ENCODE data around the gene TAF4.

Gene TAF4

DNA sequence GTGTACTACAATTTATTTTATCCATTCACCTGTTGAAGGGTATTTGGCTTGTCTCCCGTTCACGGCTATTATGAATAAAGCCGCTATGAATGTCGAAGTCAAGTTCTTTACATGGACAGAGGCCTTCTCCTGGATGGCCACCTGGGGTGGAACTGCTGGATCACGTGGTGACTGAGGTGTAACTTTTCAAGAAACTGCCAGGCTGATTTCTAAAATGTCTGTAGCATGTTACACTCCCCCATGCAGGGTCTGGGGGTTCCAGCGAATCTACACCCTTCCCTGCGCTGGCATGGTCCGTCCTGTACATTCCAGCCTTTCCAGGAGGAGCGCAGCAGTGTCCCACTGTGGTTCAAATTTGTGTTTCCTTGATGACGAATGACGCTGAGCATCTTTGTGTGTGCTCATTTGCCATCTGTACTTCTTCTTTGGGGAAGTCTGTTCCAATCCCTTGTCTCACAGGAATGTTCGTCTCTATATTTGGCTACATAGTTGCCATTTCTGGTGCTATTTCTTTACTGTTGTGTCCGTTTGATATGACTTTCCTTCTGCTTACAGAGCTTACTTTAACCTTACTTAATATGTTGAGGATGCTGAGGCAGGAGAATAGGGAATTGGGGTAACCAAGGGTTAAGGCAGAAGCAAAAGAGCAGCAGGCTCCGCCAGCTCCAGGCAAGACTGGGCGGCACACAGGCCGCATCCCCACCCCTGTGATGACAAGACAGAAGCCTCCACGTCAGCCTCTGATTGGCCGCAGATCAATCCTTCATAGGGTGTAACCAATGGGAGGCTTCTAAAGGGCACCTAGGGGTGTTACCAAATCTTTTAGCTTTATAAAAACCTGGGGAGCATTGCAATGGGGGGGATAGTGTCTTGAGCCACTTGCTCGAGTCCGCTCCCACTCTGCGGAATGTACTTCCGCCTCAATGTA lies 106.6 kb downstream of the TAF4 start:
- Mint-ChIP-seq H3K4me1 (no peaks in the 10 kb centered on the region), H3K4me3 (no peak overlapping the region), H3K9me3 (no peaks in the 10 kb centered on the region), H3K36me3 (ENCODE audit: insufficient read depth) (no peaks in the 10 kb centered on the region), H3K27me3 (peaks cover 19% of the 10 kb centered on the region), H3K27ac (ENCODE audit: low read depth) (no peak overlapping the region)
- DNase-seq (ENCODE audit: low spot score in 2 of 2) (no peak), ATAC-seq (replicated peaks; ENCODE audit: extremely low read depth, poor library complexity, severe bottlenecking) (no peak)

DNA sequence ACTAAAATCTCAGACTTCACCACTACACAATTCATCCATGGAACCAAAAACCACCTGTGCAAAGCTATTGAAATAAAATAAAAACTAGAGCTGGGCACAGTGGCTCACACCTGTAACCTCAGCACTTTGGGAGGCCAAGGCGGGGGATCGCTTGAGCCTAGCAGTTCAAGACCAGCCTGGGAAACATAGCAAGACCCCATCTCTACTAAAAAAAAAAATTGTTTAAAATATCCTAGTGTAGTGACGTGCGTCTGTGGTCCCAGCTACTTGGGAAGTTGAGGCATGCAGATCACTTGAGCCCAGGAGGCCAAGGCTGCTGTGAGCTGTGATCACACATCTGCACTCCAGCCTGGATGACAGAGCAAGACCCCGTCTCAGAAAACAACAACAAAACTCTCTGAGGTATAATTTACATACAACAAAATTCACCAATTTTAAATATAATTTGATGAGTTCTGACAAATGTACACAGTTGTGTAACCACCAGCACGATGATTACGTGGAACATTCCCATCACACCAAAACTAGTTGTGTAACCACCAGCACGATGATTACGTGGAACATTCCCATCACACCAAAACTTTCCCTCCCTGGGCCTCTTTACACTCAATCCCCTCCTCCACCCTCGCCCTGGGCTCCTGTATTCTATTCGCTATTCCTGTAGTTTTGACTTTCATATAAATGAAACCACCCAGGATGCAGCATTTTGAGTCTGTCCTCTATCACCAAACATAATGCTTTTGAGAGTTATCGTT lies 107.5 kb downstream of the TAF4 start:
- DNase-seq (ENCODE audit: low spot score in 2 of 2) (no peak), ATAC-seq (replicated peaks; ENCODE audit: extremely low read depth, poor library complexity, severe bottlenecking) (no peak)
- no peaks in the 10 kb centered on the region for H3K36me3 Mint-ChIP-seq (ENCODE audit: insufficient read depth)
- H3K4me3 Mint-ChIP-seq = no peak overlapping the region
- no peaks in the 10 kb centered on the region for H3K9me3 Mint-ChIP-seq
- peaks cover 13% of the 10 kb centered on the region for H3K27me3 Mint-ChIP-seq
- H3K27ac Mint-ChIP-seq (ENCODE audit: low read depth) = no peak overlapping the region
- no peaks in the 10 kb centered on the region for H3K4me1 Mint-ChIP-seq

DNA sequence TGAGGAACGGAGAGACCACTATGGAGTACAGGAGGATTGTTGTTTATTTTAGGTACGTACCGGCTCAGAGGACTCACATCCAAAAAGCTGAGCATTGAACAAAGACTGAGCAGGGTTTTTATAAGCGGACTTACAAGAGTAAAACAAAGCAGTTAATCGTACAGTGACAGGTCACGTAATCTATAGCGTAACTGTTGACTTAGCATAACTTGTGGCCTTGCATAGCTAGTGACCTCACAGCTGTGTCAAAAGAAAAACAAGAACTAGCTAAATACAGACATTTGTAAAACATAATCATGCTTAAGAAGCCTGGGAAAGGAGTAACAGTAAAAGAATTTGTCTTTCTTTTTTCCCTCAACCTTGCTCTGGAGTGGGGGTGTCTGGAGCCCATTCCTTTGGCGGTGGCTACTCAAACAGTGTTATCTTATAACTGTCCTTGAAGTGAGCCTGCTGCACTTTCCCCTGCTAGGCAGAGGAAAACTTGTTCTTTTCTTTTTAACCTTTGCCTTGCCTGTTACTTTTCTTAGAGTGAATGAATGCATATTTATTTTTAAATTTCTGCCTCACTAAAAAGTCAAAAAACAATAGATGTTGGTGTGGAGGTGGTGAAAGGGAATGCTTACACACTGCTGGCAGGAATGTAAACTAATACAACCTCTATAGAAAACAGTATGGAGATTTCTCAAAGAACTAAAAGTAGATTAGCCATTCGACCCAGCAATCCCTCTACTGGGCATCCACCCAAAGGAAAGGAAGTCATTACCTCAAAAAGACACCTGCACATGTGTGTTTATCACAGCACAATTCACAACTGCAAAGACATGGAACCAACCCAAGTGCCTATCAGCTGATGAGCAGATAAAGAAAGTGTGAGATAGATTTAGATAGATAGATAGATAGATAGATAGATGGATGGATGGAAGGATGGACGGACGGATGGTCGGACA lies 109.0 kb downstream of the TAF4 start:
- no peak for DNase-seq (ENCODE audit: low spot score in 2 of 2)
- Mint-ChIP-seq H3K36me3 (ENCODE audit: insufficient read depth) (no peaks in the 10 kb centered on the region), H3K9me3 (no peaks in the 10 kb centered on the region), H3K4me3 (no peak overlapping the region), H3K27ac (ENCODE audit: low read depth) (no peak overlapping the region), H3K27me3 (peaks cover 23% of the 10 kb centered on the region), H3K4me1 (no peaks in the 10 kb centered on the region)
- ATAC-seq (replicated peaks; ENCODE audit: extremely low read depth, poor library complexity, severe bottlenecking) = no peak

DNA sequence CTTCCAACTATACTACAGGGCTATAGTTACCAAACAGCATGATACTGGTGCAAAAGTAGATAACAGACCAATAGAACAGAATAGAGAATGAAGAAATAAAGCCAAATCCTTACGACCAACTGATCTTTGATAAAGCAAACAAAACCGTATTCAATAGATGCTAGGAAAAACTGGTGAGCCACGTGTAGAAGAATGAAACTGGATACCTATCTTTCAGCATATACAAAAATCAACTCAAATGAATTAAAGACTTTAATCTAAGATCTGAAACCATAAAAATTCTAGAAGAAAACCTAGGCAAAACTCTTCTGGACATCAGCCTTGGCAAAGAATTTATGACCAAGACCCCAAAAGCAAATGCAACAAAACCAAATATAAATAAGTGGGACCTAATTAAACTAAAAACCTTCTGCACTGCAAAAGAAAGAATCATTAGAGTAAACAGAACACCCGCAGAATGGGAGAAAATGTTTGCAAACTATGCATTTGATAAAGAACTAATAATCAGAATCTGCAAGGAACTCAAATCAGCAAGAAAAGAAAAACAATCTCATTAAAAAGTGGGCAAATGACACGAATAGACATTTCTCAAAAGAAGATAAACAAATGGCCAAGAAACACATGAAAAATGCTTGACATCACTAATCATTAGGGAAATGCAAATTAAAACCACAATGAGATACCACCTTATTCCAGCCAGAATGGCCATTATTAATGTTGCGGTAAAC lies 109.8 kb downstream of the TAF4 start:
- Mint-ChIP-seq H3K27ac (ENCODE audit: low read depth) (no peak overlapping the region), H3K27me3 (peaks cover 23% of the 10 kb centered on the region), H3K4me1 (no peaks in the 10 kb centered on the region), H3K4me3 (no peak overlapping the region), H3K36me3 (ENCODE audit: insufficient read depth) (no peaks in the 10 kb centered on the region), H3K9me3 (no peaks in the 10 kb centered on the region)
- no peak for DNase-seq (ENCODE audit: low spot score in 2 of 2)
- no peak for ATAC-seq (replicated peaks; ENCODE audit: extremely low read depth, poor library complexity, severe bottlenecking)

DNA sequence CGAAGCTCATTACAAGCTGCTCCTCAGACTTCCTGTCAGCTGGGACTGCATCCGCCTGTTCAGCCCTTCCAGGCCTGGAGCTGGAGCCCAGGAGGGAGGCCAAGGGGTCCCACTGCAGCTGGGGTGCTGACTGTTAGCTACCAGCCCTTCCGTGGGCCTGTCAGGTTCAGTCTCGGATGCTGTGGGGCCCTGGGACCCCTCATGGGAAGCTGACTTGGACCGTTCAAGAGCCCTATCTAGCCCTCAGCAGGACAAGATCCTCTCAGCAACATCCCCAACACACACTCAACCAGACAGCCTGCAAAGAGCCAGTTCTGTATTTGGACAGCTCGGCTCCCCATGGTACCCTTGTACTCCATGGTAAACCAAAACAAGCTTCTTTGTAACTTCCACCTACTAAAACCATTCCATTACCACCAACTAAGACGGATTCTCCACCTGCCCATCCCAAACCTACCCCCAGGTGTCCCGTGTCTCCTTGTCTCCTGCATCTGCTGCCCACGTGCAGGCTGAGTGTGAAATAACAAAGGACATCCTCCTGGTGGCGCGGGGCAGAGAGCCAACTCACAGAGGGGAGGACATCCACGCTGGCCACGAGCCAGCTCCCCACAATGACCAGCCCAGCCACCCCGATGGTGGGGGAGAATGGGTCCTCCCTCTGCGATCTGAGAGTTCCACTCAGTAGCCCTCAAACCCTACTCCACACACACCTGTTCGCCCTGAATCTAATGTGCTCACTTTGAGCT lies 111.2 kb downstream of the TAF4 start:
- DNase-seq (ENCODE audit: low spot score in 2 of 2) (peak in 1 of 2 donors; percentile 11), ATAC-seq (replicated peaks; ENCODE audit: extremely low read depth, poor library complexity, severe bottlenecking) (no peak)
- no peak overlapping the region for H3K4me3 Mint-ChIP-seq
- H3K9me3 Mint-ChIP-seq = no peaks in the 10 kb centered on the region
- peaks cover 23% of the 10 kb centered on the region for H3K27me3 Mint-ChIP-seq
- no peaks in the 10 kb centered on the region for H3K36me3 Mint-ChIP-seq (ENCODE audit: insufficient read depth)
- no peaks in the 10 kb centered on the region for H3K4me1 Mint-ChIP-seq
- H3K27ac Mint-ChIP-seq (ENCODE audit: low read depth) = no peak overlapping the region

DNA sequence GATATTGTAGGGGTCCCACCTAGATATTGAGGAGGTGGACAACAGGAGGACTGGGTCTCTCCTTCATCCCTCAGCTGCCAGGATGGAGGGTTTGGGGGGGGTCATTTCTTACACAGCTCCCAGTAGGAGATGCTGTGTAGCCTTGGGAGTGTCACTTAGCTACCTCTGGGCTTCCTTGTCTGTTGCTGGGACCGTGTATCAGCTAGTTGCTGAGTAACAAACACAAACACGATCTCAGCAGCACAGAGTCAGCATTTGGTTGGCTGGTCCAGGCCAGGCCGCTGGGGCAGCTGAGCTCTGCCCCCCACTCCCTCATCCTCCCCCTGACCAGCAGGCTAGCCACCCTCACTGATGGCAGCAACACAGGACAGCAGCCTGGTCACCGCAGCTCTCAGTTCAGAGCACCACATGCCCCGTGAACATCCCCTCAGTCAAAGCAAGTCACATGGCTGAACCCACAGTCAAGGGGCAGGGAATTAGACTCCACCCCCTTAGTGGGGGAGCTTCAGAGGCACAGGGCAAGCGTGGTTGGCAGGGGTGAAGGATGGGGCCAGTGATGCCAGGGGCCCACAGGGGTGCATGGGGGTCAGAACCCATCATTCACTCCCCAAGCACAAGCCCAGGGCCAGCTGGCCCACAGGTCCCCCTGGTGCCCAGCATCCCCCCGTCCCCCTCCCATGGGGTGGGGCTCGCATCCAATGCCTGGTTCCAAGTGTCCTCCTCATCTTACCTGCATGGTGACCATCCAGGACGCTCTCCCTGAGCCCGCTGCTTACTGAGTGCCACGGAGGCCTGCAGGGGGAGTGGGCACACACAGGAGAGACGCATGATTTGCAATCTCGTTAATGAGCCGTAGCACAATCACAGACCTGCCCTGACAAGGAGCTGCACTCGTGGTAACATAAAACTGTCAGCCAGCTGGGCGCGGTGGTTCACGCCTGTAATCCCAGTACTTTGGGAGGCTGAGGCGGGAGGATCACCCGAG lies 112.4 kb downstream of the TAF4 start:
- H3K4me1 Mint-ChIP-seq = no peaks in the 10 kb centered on the region
- DNase-seq (ENCODE audit: low spot score in 2 of 2) (no peak), ATAC-seq (replicated peaks; ENCODE audit: extremely low read depth, poor library complexity, severe bottlenecking) (no peak)
- H3K27ac Mint-ChIP-seq (ENCODE audit: low read depth) = no peak overlapping the region
- H3K4me3 Mint-ChIP-seq = no peak overlapping the region
- H3K27me3 Mint-ChIP-seq = peaks cover 23% of the 10 kb centered on the region
- no peaks in the 10 kb centered on the region for H3K9me3 Mint-ChIP-seq
- H3K36me3 Mint-ChIP-seq (ENCODE audit: insufficient read depth) = no peaks in the 10 kb centered on the region

DNA sequence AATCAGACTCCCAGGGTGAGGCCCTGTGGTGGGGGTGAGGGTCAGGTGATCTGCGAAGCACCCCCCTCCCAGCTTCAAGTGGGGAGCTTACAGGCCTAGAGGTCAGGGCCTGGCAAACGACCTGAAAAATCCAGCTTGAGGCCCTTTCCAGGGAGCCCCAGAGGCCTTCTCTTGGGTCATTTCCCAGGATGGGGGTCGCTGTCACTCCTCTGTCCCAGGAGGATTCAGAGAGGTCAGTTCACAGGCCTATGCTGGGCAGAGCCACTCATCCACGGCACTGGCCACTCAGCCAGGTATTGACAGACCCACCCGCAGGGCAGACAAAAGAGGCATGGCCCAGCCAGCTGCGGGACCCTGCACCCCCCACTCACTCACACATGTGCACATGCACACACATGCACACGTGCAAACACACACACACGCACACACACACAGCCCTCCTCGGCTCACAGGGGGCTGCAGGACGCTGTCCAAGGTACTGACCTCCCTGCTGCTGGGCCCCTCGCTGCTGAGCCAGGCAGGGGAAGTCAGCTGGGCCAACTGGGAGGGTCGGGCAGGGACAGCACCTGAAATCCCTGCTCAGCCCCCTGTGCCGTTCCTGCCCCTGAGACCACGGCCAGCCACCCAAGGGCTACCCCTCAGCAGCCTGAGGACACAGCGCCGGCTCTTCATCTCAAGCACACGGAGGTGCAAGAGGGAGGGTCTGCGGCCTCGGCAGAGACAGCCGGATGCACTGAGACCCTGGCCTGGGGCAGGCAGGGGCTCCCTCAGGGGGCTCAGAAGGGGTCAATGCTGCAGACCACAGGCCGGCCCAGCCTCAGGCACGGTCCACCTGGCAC lies 113.8 kb downstream of the TAF4 start:
- DNase-seq (ENCODE audit: low spot score in 2 of 2) = no peak
- no peak for ATAC-seq (replicated peaks; ENCODE audit: extremely low read depth, poor library complexity, severe bottlenecking)
- Mint-ChIP-seq H3K4me3 (no peak overlapping the region), H3K4me1 (no peaks in the 10 kb centered on the region), H3K36me3 (ENCODE audit: insufficient read depth) (no peaks in the 10 kb centered on the region), H3K27me3 (peaks cover 23% of the 10 kb centered on the region), H3K27ac (ENCODE audit: low read depth) (no peak overlapping the region), H3K9me3 (no peaks in the 10 kb centered on the region)

DNA sequence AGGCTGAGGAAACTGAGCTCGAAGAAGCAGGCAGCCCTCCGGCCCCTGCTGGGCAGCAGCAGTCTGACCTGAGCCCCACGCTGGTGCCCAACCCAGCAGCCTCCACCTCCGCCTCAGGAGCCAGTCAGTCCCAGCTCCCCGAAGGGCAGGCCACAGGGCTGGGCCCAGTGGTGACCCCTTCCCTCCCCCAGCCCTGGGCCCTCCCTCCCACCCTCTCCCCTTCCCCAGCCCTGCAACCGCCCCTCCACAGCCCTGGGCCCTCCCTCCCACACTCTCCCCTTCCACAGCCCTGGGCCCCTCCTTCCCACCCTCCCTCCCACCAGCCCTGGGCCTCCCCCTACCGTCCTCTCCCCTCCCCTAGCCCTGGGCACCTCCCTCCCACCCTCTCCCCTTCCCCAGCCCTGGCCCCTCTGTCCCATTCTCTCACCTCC lies 115.0 kb downstream of the TAF4 start:
- no peaks in the 10 kb centered on the region for H3K36me3 Mint-ChIP-seq (ENCODE audit: insufficient read depth)
- H3K27ac Mint-ChIP-seq (ENCODE audit: low read depth) = no peak overlapping the region
- ATAC-seq (replicated peaks; ENCODE audit: extremely low read depth, poor library complexity, severe bottlenecking) = no peak

DNA sequence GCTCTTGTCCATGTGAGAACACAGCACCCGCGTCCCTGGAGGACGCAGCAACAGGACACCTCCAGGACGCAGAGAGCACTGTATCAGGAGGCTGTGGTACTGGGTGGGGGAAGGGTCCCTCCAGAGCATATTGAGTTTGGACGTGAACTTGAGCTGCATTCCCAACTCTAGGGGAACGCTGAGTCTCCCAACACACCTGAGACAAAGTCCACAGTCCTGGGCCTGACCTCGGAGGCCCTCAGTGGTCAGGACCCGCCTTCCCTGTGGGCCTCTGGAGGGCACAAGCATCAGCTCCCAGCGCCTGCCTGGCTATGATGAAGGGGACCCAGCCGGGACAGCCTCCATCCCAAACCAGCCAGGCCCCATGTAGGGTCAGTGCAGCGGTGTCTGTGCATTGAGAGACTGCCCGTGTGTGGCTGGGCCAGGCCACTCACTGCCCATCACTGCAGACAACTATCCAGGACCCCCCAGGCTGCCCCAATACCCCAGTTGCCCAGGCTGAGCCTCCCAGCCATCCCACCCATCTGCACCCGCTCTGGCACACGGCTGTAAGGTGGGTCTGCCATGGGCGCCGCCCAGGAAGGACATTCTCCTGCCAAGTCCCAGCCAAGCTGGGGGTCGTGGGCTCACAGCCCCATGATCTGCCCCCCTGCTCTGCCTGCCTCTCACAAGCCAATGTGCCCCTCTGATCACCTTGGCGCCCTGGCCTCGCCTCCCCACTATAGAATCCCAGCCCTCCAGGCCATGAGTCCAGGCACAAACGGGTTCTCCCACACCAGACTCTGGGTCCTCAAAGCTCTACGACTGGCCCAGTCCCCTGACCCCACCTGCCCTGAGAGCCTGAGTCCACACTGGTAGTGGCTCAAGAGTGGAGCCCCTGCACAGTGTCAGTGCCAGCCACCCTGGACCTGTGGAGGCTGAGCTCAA lies 115.7 kb downstream of the TAF4 start:
- DNase-seq (ENCODE audit: low spot score in 2 of 2) = peak in 1 of 2 donors; percentile 7
- no peak for ATAC-seq (replicated peaks; ENCODE audit: extremely low read depth, poor library complexity, severe bottlenecking)

More for the DNA sequence above, 115.0 kb downstream of the TAF4 start:
- no peaks in the 10 kb centered on the region for H3K4me1 Mint-ChIP-seq
- H3K4me3 Mint-ChIP-seq = no peak overlapping the region
- H3K9me3 Mint-ChIP-seq = no peaks in the 10 kb centered on the region
- no peak for DNase-seq (ENCODE audit: low spot score in 2 of 2)
- H3K27me3 Mint-ChIP-seq = peaks cover 23% of the 10 kb centered on the region

More for the DNA sequence above, 115.7 kb downstream of the TAF4 start:
- H3K27me3 Mint-ChIP-seq = peaks cover 19% of the 10 kb centered on the region
- no peaks in the 10 kb centered on the region for H3K9me3 Mint-ChIP-seq
- H3K36me3 Mint-ChIP-seq (ENCODE audit: insufficient read depth) = peaks cover 4% of the 10 kb centered on the region
- H3K4me1 Mint-ChIP-seq = no peaks in the 10 kb centered on the region
- H3K27ac Mint-ChIP-seq (ENCODE audit: low read depth) = no peak overlapping the region
- no peak overlapping the region for H3K4me3 Mint-ChIP-seq

All from central memory CD8-positive, alpha-beta T cell (primary cell).